ENCODE results near the gene GPHN.

GRCh38 chr14:66613344-66613743, 105.4 kb downstream of the GPHN start:
- no peak for TF ChIP-seq EP300 (IDR thresholded peaks at IDR 0.05)
- no peak for TF ChIP-seq CTCF (IDR thresholded peaks at IDR 0.05)
- TF ChIP-seq POLR2A (IDR thresholded peaks at IDR 0.05) = no peak
- TF ChIP-seq POLR2AphosphoS5 (IDR thresholded peaks at IDR 0.05) = no peak
